Measurements from ENCODE around the gene PADI2.
"Not testable (repeated sequence)": the region's sequence is repeated elsewhere in the genome, so short reads cannot be mapped to it uniquely, and the experiment has no call there.

PADI2 gene

DNA sequence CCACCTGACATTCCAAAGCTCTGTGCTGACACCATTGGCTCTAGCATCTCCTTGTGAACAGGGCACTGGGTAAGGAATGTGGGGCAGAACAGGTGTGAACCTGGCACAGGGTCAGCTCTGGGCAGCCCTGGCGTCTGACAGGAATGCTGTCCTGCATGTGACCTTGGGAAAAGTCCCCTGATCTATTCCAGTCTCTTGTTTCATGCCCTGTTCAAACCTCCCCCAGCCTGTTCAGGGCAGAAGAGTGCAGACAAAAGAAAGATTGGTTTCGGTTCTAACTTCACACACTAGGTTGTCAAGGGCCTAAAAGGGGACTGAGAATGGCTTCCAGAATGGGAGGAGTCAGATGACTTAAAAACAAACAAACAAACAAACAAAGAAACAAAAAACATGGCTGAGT is 37.8 kb downstream of the PADI2 start:
- no peak for DNase-seq (ENCODE audit: low read depth in 2 of 2)

- no peak for DNase-seq (ENCODE audit: low read depth in 2 of 2)
Observed at GRCh38 chr1:17080880-17081279, 38.4 kb downstream of the PADI2 start.

- DNase-seq (ENCODE audit: low read depth in 2 of 2), result no peak
Observed at GRCh38 chr1:17080085-17080759, 39.0 kb downstream of the PADI2 start.

GRCh38 chr1:17078991-17079868 is 40.0 kb downstream of the PADI2 start:
- DNase-seq (ENCODE audit: low read depth in 2 of 2), result no peak

- no peak for DNase-seq (ENCODE audit: low read depth in 2 of 2)
Observed at GRCh38 chr1:17075470-17076255, 43.6 kb downstream of the PADI2 start.

DNA sequence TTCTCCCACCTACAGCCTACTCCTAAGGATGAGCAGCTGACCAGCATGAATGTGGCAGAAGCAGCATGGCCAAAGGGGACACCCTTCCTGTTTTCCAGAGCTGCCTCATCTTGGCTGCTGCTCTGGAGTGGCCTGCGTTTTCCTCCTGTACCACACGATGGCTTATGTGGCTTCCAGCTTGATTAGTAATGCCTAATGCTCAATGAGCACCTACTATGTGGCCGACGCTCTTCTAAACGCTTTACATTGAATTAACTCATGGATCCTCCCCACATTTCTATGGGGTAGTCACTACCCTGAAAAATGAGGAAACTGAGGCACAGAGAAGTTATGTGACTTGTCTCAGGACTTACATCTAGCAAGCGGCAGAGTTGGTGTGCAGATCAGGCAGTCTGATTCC is 47.5 kb downstream of the PADI2 start:
- DNase-seq (ENCODE audit: low read depth in 2 of 2), result no peak

DNA sequence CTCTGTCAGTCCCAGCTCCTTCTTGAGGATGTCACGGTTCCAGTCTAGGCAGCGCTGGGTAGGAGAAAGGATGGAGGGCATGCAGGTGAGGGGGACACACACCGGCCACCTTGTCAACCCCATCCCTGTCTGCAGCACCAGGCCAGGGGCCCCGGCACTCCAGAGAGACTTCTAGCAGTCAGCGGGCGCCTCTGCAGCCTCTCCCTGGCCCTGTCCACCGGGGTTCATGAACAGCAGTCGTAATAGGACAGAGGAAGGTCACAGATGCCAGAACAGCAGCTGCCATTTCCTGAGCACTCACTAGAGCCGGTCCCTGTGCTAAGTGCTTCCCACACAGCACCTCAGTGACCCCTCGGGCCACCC is 49.1 kb downstream of the PADI2 start:
- no peak for DNase-seq (ENCODE audit: low read depth in 2 of 2)

- DNase-seq (ENCODE audit: low read depth in 2 of 2), result no peak
Observed at GRCh38 chr1:17069452-17070162, 49.6 kb downstream of the PADI2 start.

GRCh38 chr1:17068789-17069188 is 50.5 kb downstream of the PADI2 start:
- no peak for DNase-seq (ENCODE audit: low read depth in 2 of 2)

- DNase-seq (ENCODE audit: low read depth in 2 of 2), result no peak
Observed at GRCh38 chr1:17067465-17068240, 51.6 kb downstream of the PADI2 start.

DNA sequence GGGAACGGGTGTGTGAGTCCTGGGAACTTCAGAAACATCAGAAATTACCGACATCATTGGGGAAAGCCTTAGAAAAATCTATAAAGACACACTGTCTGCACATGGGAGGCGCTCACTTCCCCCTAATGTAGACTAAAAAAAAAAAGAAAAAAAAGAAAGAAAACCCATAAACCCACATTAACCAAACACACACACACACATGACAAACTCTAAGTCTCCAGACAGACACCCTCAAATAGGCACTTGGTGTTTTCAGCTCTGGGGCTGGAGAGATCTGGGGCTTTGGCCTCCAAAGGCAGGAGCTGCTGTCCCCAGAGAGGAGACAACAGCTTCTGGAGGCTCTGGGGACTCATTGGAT is 52.2 kb downstream of the PADI2 start:
- no peak for DNase-seq (ENCODE audit: low read depth in 2 of 2)

- no peak for DNase-seq (ENCODE audit: low read depth in 2 of 2)
Observed at GRCh38 chr1:17066361-17067068, 52.7 kb downstream of the PADI2 start.

GRCh38 chr1:17065666-17066065 is 53.6 kb downstream of the PADI2 start:
- DNase-seq (ENCODE audit: low read depth in 2 of 2), result no peak

GRCh38 chr1:17062751-17063150 is 56.5 kb downstream of the PADI2 start:
- not testable (repeated sequence) for DNase-seq (ENCODE audit: low read depth in 2 of 2)

DNA sequence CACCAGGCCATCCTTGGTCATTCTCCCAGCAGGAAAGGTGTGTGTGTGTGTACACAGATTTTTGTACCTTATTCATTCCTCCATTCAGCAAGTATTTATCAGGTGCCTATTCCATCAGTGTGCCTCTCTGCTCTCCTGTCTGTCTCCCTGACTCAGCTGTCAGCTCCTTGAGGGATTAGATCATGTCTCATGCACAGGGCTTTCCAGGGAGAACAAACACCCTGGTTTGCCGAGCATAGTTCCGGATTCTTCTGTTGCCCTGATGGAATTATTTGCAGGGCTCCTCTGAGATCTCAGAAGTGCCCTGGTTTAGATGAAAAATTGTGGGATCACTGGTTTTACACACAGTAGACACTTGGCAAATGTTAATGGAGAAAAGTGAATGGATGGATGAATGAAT is 57.4 kb downstream of the PADI2 start:
- no peak for DNase-seq (ENCODE audit: low read depth in 2 of 2)

GRCh38 chr1:17061486-17061885 is 57.8 kb downstream of the PADI2 start:
- no peak for DNase-seq (ENCODE audit: low read depth in 2 of 2)

DNA sequence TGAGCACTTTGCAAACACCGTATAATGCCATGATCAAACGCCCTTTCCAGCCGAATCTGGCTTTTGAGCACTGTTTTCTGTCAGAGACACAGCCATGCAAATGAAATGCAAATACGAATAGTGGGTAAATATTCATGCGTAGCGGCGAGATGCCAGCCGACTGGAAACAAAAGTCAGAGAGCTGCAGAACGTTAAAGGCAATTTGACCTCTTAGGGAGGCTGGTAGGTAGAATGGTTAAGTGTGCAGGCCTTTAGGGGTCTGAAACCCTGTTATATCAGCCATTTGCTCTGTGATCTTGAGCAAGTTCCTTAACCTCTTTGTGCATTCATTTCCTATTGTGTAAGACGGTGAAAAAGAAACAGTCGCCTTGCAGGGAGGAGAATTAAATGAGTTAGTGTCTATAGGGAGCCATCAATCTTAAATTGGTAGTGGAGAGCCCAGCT is 58.9 kb downstream of the PADI2 start:
- no peak for DNase-seq (ENCODE audit: low read depth in 2 of 2)

- no peak for DNase-seq (ENCODE audit: low read depth in 2 of 2)
Observed at GRCh38 chr1:17059391-17060305, 59.6 kb downstream of the PADI2 start.

- no peak for DNase-seq (ENCODE audit: low read depth in 2 of 2)
Observed at GRCh38 chr1:17056551-17056950, 62.7 kb downstream of the PADI2 start.
